ENCODE results near the gene ITSN2.

GRCh38 chr2:24360963-24361330 is 611 bp upstream of the ITSN2 start:
- TF ChIP-seq, protein P1, sequence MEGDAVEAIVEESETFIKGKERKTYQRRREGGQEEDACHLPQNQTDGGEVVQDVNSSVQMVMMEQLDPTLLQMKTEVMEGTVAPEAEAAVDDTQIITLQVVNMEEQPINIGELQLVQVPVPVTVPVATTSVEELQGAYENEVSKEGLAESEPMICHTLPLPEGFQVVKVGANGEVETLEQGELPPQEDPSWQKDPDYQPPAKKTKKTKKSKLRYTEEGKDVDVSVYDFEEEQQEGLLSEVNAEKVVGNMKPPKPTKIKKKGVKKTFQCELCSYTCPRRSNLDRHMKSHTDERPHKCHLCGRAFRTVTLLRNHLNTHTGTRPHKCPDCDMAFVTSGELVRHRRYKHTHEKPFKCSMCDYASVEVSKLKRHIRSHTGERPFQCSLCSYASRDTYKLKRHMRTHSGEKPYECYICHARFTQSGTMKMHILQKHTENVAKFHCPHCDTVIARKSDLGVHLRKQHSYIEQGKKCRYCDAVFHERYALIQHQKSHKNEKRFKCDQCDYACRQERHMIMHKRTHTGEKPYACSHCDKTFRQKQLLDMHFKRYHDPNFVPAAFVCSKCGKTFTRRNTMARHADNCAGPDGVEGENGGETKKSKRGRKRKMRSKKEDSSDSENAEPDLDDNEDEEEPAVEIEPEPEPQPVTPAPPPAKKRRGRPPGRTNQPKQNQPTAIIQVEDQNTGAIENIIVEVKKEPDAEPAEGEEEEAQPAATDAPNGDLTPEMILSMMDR (IDR thresholded peaks at IDR 0.05), result no peak
- no peak for TF ChIP-seq POLR2A (IDR thresholded peaks at IDR 0.05)

Measured in body of pancreas (tissue), 4 donors.